ENCODE data around the gene PPIP5K2.

Gene PPIP5K2

DNA sequence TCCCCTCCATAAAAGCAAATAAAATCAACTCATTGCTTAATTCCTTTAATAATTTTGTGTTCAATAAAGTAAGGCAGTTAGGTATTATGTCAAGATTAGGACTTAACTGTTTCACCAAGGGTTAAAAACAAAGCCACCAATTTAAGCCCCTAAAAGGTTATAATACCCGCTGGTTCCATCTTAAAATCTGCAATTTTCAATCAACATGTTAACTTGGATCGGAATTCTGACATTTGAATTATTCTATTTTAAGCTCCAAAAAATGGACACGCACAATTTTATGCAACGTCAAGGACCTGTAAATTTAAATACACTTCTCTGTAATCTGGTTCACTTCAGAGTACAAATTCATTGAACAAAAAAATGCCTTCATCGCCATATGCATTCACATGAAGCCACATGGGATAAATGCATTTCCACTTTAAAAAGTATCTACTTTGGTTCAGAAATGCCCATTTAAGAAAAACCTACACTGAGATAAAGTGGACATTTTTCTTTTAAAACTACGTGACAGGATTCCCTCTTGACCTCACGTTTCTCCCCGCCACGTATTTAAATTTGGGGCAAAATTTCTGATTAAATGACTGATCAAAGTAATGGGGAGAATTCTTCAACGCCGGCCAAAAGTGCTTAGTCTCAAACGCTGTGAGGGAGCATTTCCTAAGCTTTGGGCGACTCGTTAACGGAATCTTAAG is 884 bp upstream of the PPIP5K2 start:
- Histone ChIP-seq H3K4me3 (ENCODE audit: low read length) (peak overlapping the region; percentile 97), H3K9me2 (replicated peaks; ENCODE audit: control insufficient read depth, low read length) (no peaks in the 10 kb centered on the region), H3K27me3 (ENCODE audit: control insufficient read depth, low read length) (no peaks in the 10 kb centered on the region), H4K20me1 (ENCODE audit: control insufficient read depth, insufficient read depth, low read depth, low read length) (no peaks in the 10 kb centered on the region), H3F3A (ENCODE audit: control insufficient read depth, insufficient read depth) (peaks cover 9% of the 10 kb centered on the region), H3K4me1 (ENCODE audit: control insufficient read depth, low read length) (peaks cover 49% of the 10 kb centered on the region), H3K27ac (ENCODE audit: low read depth, low read length) (peak overlapping the region; percentile 95), H3K36me3 (ENCODE audit: control insufficient read depth, low read length) (peaks cover 33% of the 10 kb centered on the region), H3K9me3 (ENCODE audit: control insufficient read depth, insufficient read depth, low read length) (no peaks in the 10 kb centered on the region), H3K79me2 (ENCODE audit: control insufficient read depth, low read length) (peaks cover 90% of the 10 kb centered on the region), H3K4me2 (ENCODE audit: low read length) (peak overlapping the region; percentile 69)
- TF ChIP-seq, protein P1, sequence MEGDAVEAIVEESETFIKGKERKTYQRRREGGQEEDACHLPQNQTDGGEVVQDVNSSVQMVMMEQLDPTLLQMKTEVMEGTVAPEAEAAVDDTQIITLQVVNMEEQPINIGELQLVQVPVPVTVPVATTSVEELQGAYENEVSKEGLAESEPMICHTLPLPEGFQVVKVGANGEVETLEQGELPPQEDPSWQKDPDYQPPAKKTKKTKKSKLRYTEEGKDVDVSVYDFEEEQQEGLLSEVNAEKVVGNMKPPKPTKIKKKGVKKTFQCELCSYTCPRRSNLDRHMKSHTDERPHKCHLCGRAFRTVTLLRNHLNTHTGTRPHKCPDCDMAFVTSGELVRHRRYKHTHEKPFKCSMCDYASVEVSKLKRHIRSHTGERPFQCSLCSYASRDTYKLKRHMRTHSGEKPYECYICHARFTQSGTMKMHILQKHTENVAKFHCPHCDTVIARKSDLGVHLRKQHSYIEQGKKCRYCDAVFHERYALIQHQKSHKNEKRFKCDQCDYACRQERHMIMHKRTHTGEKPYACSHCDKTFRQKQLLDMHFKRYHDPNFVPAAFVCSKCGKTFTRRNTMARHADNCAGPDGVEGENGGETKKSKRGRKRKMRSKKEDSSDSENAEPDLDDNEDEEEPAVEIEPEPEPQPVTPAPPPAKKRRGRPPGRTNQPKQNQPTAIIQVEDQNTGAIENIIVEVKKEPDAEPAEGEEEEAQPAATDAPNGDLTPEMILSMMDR (IDR thresholded peaks at IDR 0.05; ENCODE audit: low read depth, low read length, poor library complexity, severe bottlenecking), result no peak
- no peak for TF ChIP-seq EZH2phosphoT487 (IDR thresholded peaks at IDR 0.05; ENCODE audit: borderline replicate concordance, low read length)

DNA sequence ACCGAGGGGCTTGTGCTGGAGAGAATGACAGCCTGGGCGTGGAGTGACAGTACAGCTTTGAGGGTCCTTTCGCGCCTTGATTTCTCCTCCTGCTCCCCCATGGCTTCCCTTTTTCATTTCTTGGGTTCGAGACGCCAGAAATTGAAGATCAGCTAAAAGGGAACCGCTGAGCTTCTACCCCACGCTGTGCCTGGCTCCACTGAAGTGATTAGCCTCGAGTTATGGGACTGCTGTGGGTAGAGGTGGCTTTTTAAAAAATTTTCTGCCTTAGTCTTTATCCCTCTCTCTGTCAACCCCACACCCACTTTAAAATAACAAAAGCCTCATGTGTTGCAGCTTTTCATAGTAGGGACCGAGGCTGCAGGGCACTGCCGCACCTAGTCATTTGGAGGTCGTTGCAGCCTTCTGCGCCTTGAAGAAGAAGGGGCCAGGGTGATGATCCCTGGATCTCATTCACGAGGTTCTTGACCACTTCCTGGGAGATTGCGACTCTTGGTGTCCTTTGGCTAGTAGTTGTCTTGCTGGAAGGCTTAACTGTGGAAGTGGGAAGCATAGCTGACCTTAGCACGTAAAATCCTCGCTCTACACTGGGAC is 603 bp downstream of the PPIP5K2 start:
- Histone ChIP-seq H3K4me1 (ENCODE audit: control insufficient read depth, low read length) (peaks cover 34% of the 10 kb centered on the region), H4K20me1 (ENCODE audit: control insufficient read depth, insufficient read depth, low read depth, low read length) (no peaks in the 10 kb centered on the region), H3K9me3 (ENCODE audit: control insufficient read depth, insufficient read depth, low read length) (no peaks in the 10 kb centered on the region), H3K27ac (ENCODE audit: low read depth, low read length) (peak overlapping the region; percentile 95), H3K27me3 (ENCODE audit: control insufficient read depth, low read length) (no peaks in the 10 kb centered on the region), H3K4me3 (ENCODE audit: low read length) (peak overlapping the region; percentile 97), H3K4me2 (ENCODE audit: low read length) (peak overlapping the region; percentile 69), H3F3A (ENCODE audit: control insufficient read depth, insufficient read depth) (peaks cover 9% of the 10 kb centered on the region), H3K36me3 (ENCODE audit: control insufficient read depth, low read length) (peaks cover 25% of the 10 kb centered on the region), H3K79me2 (ENCODE audit: control insufficient read depth, low read length) (peaks cover 87% of the 10 kb centered on the region), H3K9me2 (replicated peaks; ENCODE audit: control insufficient read depth, low read length) (no peaks in the 10 kb centered on the region)
- TF ChIP-seq, protein P1 (IDR thresholded peaks at IDR 0.05; ENCODE audit: low read depth, low read length, poor library complexity, severe bottlenecking), result no peak
- no peak for TF ChIP-seq EZH2phosphoT487 (IDR thresholded peaks at IDR 0.05; ENCODE audit: borderline replicate concordance, low read length)

DNA sequence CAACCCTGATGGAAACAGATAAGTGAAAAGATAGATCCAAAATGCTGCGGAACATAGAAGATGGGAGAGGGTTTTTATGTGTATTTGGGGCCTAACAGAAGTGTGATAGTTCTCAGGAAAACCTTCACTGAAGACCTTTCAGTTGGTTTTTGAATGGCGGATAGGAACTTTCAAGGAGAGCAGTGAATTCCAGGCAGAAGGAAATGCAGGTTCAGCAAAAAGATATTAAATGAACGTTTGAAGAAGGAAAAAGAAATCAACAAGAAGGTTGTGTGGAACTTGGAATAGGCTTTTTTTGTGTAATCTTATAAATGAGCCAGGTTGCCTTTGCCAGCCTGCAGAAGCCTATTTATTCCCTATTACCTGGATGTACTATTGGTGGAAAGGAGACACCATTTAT is 2.1 kb downstream of the PPIP5K2 start:
- peak overlapping the region; percentile 97 for H3K4me3 ChIP-seq (ENCODE audit: low read length)
- H3F3A ChIP-seq (ENCODE audit: control insufficient read depth, insufficient read depth), result peaks cover 9% of the 10 kb centered on the region
- H3K9me2 ChIP-seq (replicated peaks; ENCODE audit: control insufficient read depth, low read length), result no peaks in the 10 kb centered on the region

DNA sequence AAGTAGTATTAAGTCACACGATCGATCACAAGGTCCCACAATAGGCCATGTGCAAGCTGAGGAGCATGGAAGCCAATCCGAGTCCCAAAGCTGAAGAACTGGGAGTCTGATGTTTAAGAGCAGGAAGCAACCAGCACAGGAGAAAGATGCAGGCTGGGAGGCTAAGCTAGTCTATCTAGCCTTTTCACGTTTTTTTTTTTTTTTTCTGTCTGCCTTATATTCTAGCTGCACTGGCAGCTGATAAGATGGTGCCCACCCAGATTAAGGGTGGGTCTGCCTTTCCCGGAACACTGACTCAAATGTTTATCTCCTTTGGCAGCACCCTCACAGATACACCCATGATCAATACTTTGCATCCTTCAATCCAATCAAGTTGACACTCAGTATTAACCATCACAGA is 6.5 kb downstream of the PPIP5K2 start:
- no peak for TF ChIP-seq EZH2phosphoT487 (IDR thresholded peaks at IDR 0.05; ENCODE audit: borderline replicate concordance, low read length)
- TF ChIP-seq, protein P1 (IDR thresholded peaks at IDR 0.05; ENCODE audit: low read depth, low read length, poor library complexity, severe bottlenecking), result no peak
- no peaks in the 10 kb centered on the region for H3K9me2 ChIP-seq (replicated peaks; ENCODE audit: control insufficient read depth, low read length)
- peaks cover 22% of the 10 kb centered on the region for H3K36me3 ChIP-seq (ENCODE audit: control insufficient read depth, low read length)
- no peak overlapping the region for H3K27ac ChIP-seq (ENCODE audit: low read depth, low read length)
- no peak overlapping the region for H3K4me2 ChIP-seq (ENCODE audit: low read length)
- H3F3A ChIP-seq (ENCODE audit: control insufficient read depth, insufficient read depth), result no peaks in the 10 kb centered on the region
- H3K79me2 ChIP-seq (ENCODE audit: control insufficient read depth, low read length), result peaks cover 56% of the 10 kb centered on the region
- H3K27me3 ChIP-seq (ENCODE audit: control insufficient read depth, low read length), result no peaks in the 10 kb centered on the region
- H3K4me1 ChIP-seq (ENCODE audit: control insufficient read depth, low read length), result peaks cover 19% of the 10 kb centered on the region
- H3K9me3 ChIP-seq (ENCODE audit: control insufficient read depth, insufficient read depth, low read length), result no peaks in the 10 kb centered on the region
- no peaks in the 10 kb centered on the region for H4K20me1 ChIP-seq (ENCODE audit: control insufficient read depth, insufficient read depth, low read depth, low read length)
- H3K4me3 ChIP-seq (ENCODE audit: low read length), result no peak overlapping the region

More for the DNA sequence above, 2.1 kb downstream of the PPIP5K2 start:
- TF ChIP-seq EZH2phosphoT487 (IDR thresholded peaks at IDR 0.05; ENCODE audit: borderline replicate concordance, low read length), result no peak
- Histone ChIP-seq H4K20me1 (ENCODE audit: control insufficient read depth, insufficient read depth, low read depth, low read length) (no peaks in the 10 kb centered on the region), H3K79me2 (ENCODE audit: control insufficient read depth, low read length) (peaks cover 84% of the 10 kb centered on the region), H3K27ac (ENCODE audit: low read depth, low read length) (no peak overlapping the region), H3K27me3 (ENCODE audit: control insufficient read depth, low read length) (no peaks in the 10 kb centered on the region), H3K4me2 (ENCODE audit: low read length) (peak overlapping the region; percentile 69), H3K36me3 (ENCODE audit: control insufficient read depth, low read length) (peaks cover 25% of the 10 kb centered on the region), H3K9me3 (ENCODE audit: control insufficient read depth, insufficient read depth, low read length) (no peaks in the 10 kb centered on the region), H3K4me1 (ENCODE audit: control insufficient read depth, low read length) (peaks cover 34% of the 10 kb centered on the region)
